ENCODE measurements around the gene DCTPP1.

The DCTPP1 gene

DNA sequence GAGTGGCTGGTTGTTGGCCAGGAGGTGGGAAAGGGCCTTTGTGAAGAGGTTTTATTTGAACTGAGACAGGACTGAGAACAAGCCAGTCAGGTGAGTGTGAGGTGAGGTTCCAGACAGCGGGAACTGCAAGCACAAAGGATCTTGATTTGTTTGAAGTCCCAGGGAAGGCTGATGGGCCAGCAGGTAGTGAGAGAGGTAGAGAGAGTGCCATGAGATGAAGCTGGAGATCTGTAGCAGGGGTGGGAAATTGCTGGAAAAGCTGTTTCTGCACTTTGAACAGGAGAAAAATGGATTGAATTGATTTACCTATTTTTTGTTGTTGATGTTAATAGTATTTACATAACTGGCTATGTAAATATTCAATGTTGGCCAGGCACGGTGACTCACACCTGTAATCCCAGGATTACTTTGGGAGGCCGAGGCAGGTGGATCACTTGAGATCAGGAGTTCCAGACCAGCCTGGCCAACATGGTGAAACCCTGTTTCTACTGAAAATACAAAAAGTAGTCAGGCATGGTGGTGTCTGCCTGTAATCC, 7.7 kb upstream of the DCTPP1 start:
- Histone ChIP-seq H3K9me3 (ENCODE audit: control insufficient read depth, insufficient read depth, low read depth, low read length) (no peaks in the 10 kb centered on the region), H3K36me3 (ENCODE audit: control insufficient read depth in 2 of 2, insufficient read depth in 1 of 2, low read length in 2 of 2) (no peaks in the 10 kb centered on the region; a peak in 1 of 3 replicates), H3K4me1 (ENCODE audit: control insufficient read depth, insufficient read depth, low read length) (no peaks in the 10 kb centered on the region), H3K27ac (ENCODE audit: extremely low read depth, low read depth, low read length) (no peak overlapping the region), H3K4me3 (ENCODE audit: low read depth, low read length) (no peak overlapping the region)
- POLR2A ChIA-PET: interaction anchor here (0.6 kb wide), 1 partner anchor 197 kb away, joined by 3 read pairs; no protein-coding TSS in a partner anchor
- TF ChIP-seq ZNF514 (tag by site-specific recombination; IDR thresholded peaks at IDR 0.05) (no peak), ZFP41 (tag by site-specific recombination; IDR thresholded peaks at IDR 0.05; ENCODE audit: borderline replicate concordance) (no peak), ZNF776 (tag by site-specific recombination; IDR thresholded peaks at IDR 0.05; ENCODE audit: borderline replicate concordance) (no peak), TRIM28 (IDR thresholded peaks at IDR 0.05; ENCODE audit: borderline replicate concordance, low read length) (no peak)
- TF ChIP-seq, protein P1, sequence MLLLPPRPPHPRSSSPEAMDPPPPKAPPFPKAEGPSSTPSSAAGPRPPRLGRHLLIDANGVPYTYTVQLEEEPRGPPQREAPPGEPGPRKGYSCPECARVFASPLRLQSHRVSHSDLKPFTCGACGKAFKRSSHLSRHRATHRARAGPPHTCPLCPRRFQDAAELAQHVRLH (tag by site-specific recombination; IDR thresholded peaks at IDR 0.05): no peak
- CTCF ChIA-PET: interaction anchor here (0.6 to 2.1 kb wide), 5 partner anchors 9 to 923 kb away, joined by 3 to 10 read pairs (median 3); no protein-coding TSS in a partner anchor

DNA sequence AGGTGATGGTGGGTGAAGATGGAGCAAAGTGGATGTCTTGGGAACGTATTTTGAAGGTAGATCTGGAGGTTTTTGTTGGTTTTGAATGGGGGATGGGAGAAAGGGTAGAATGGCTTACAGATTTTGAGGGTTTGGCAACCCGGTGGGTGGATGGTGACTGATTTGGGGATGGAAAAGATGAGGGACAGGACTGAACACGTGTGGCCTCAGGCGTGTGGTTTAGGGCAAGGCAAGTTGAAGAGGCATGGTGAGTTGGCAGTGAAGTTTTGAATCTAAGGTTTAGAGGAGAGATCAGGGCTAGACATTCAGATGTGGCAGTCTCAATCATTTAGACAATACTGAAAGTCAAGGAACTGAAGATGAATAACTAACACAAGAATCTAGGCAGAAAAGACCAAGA, 5.0 kb upstream of the DCTPP1 start:
- Histone ChIP-seq H3K4me3 (ENCODE audit: low read depth, low read length) (no peak overlapping the region), H3K4me1 (ENCODE audit: control insufficient read depth, insufficient read depth, low read length) (no peaks in the 10 kb centered on the region), H3K36me3 (ENCODE audit: control insufficient read depth in 2 of 2, insufficient read depth in 1 of 2, low read length in 2 of 2) (no peaks in the 10 kb centered on the region), H3K27ac (ENCODE audit: extremely low read depth, low read depth, low read length) (no peak overlapping the region), H3K9me3 (ENCODE audit: control insufficient read depth, insufficient read depth, low read depth, low read length) (no peaks in the 10 kb centered on the region)
- TF ChIP-seq ZNF292 (tag by site-specific recombination; IDR thresholded peaks at IDR 0.05; ENCODE audit: borderline replicate concordance, low read depth) (no peak), PRDM1 (tag by site-specific recombination; IDR thresholded peaks at IDR 0.05) (no peak), ZNF433 (tag by site-specific recombination; IDR thresholded peaks at IDR 0.05; ENCODE audit: low read depth) (no peak), ZNF548 (tag by site-specific recombination; IDR thresholded peaks at IDR 0.05) (no peak), ZNF184 (tag by site-specific recombination; IDR thresholded peaks at IDR 0.05) (no peak), SP3 (tag by site-specific recombination; IDR thresholded peaks at IDR 0.05) (no peak), ZNF341 (tag by site-specific recombination; IDR thresholded peaks at IDR 0.05; ENCODE audit: low read depth) (no peak), KLF16 (tag by site-specific recombination; IDR thresholded peaks at IDR 0.05) (no peak)
- TF ChIP-seq, protein P2, sequence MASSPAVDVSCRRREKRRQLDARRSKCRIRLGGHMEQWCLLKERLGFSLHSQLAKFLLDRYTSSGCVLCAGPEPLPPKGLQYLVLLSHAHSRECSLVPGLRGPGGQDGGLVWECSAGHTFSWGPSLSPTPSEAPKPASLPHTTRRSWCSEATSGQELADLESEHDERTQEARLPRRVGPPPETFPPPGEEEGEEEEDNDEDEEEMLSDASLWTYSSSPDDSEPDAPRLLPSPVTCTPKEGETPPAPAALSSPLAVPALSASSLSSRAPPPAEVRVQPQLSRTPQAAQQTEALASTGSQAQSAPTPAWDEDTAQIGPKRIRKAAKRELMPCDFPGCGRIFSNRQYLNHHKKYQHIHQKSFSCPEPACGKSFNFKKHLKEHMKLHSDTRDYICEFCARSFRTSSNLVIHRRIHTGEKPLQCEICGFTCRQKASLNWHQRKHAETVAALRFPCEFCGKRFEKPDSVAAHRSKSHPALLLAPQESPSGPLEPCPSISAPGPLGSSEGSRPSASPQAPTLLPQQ (tag by site-specific recombination; IDR thresholded peaks at IDR 0.05): no peak
- ChIA-PET POLR2A (interaction anchor here (0.6 to 1.1 kb wide), 2 partner anchors 176 to 195 kb away, joined by 4 read pairs; partner anchors contain the start of gene ZNF689), CTCF (interaction anchor here (1.0 to 1.2 kb wide), 2 partner anchors 15 to 166 kb away, joined by 3 to 4 read pairs; no protein-coding TSS in a partner anchor)

DNA sequence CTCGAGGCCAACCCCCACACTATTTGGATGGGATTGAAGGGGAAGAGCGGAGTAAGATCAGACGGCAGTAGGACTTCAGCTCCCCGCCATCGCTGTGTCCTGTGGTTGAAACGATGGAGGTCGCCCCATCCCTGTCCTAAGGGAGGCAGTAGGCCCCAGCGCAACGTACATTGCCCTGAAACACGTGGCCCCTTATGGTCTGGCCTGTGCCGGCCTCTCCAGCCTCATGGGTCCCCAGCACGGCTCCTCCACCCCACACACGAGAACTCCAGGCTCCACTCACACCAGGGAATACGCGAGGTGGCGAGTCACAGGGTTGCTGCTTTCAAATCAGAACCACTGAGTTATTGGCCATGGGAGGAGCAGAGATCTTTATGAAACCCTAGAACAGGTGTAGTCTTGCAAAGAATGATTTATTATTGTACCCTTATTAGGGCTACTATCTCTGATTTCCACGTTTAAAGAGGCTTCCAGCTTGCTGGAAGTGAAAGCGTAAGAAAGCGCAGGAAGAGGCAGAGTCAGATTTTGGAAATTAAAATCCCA, 669 bp upstream of the DCTPP1 start:
- H3K4me1 ChIP-seq (ENCODE audit: control insufficient read depth, insufficient read depth, low read length): no peaks in the 10 kb centered on the region
- CTCF ChIA-PET: interaction anchor here (0.5 to 3.1 kb wide), 38 partner anchors 9 to 514 kb away, joined by 3 to 43 read pairs (median 5); partner anchors contain the start of genes TBX6, ZNF48 and ZNF771
- H3K9me3 ChIP-seq (ENCODE audit: control insufficient read depth, insufficient read depth, low read depth, low read length): no peaks in the 10 kb centered on the region
- POLR2A ChIA-PET: interaction anchor here (0.7 to 3.0 kb wide), 28 partner anchors 10 to 615 kb away, joined by 3 to 41 read pairs (median 6); partner anchors contain the start of genes CORO1A, PAGR1, PRR14 and SEPHS2
- no peak overlapping the region for H3K4me3 ChIP-seq (ENCODE audit: low read depth, low read length)
- peak overlapping the region; percentile 0; the same call in 1 of the 2 replicates for H3K27ac ChIP-seq (ENCODE audit: extremely low read depth, low read depth, low read length)
- peaks cover 10 to 19% of the 10 kb centered on the region in 2 experiments; a peak in 2 of 3 replicates for H3K36me3 ChIP-seq (ENCODE audit: control insufficient read depth in 2 of 2, insufficient read depth in 1 of 2, low read length in 2 of 2)
- TF ChIP-seq HOXA7 (CRISPR knock-in tag; IDR thresholded peaks at IDR 0.05; ENCODE audit: borderline replicate concordance): no peak
- 0 out of 2 replicates have a peak, but pooled peaks have one; percentile 5 for TF ChIP-seq SP7 (tag by site-specific recombination; IDR thresholded peaks at IDR 0.05)
- TF ChIP-seq SCRT1 (tag by site-specific recombination; IDR thresholded peaks at IDR 0.05; ENCODE audit: borderline replicate concordance): peak; percentile 71; the same call in 1 of the 2 replicates
- TF ChIP-seq ZNF600 (tag by site-specific recombination; IDR thresholded peaks at IDR 0.05): no peak; the same call in 1 of the 2 replicates
- TF ChIP-seq, protein P1 (tag by site-specific recombination; IDR thresholded peaks at IDR 0.05): 0 out of 2 replicates have a peak, but pooled peaks have one; percentile 77
- TF ChIP-seq REPIN1 (tag by site-specific recombination; IDR thresholded peaks at IDR 0.05; ENCODE audit: low read depth): peak; percentile 89; the same call in 1 of the 2 replicates
- TF ChIP-seq, protein P3, sequence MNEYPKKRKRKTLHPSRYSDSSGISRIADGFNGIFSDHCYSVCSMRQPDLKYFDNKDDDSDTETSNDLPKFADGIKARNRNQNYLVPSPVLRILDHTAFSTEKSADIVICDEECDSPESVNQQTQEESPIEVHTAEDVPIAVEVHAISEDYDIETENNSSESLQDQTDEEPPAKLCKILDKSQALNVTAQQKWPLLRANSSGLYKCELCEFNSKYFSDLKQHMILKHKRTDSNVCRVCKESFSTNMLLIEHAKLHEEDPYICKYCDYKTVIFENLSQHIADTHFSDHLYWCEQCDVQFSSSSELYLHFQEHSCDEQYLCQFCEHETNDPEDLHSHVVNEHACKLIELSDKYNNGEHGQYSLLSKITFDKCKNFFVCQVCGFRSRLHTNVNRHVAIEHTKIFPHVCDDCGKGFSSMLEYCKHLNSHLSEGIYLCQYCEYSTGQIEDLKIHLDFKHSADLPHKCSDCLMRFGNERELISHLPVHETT (tag by site-specific recombination; IDR thresholded peaks at IDR 0.05): 0 out of 2 replicates have a peak, but pooled peaks have one; percentile 3
- TF ChIP-seq, protein P4, sequence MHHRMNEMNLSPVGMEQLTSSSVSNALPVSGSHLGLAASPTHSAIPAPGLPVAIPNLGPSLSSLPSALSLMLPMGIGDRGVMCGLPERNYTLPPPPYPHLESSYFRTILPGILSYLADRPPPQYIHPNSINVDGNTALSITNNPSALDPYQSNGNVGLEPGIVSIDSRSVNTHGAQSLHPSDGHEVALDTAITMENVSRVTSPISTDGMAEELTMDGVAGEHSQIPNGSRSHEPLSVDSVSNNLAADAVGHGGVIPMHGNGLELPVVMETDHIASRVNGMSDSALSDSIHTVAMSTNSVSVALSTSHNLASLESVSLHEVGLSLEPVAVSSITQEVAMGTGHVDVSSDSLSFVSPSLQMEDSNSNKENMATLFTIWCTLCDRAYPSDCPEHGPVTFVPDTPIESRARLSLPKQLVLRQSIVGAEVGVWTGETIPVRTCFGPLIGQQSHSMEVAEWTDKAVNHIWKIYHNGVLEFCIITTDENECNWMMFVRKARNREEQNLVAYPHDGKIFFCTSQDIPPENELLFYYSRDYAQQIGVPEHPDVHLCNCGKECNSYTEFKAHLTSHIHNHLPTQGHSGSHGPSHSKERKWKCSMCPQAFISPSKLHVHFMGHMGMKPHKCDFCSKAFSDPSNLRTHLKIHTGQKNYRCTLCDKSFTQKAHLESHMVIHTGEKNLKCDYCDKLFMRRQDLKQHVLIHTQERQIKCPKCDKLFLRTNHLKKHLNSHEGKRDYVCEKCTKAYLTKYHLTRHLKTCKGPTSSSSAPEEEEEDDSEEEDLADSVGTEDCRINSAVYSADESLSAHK (tag by site-specific recombination; IDR thresholded peaks at IDR 0.05): 0 out of 2 replicates have a peak, but pooled peaks have one; percentile 34
- no peak for TF ChIP-seq ZNF302 (tag by site-specific recombination; IDR thresholded peaks at IDR 0.05; ENCODE audit: low read depth)
- TF ChIP-seq YY2 (tag by site-specific recombination; IDR thresholded peaks at IDR 0.05): 0 out of 2 replicates have a peak, but pooled peaks have one; percentile 49
- TF ChIP-seq KLF1 (tag by site-specific recombination; IDR thresholded peaks at IDR 0.05): 0 out of 2 replicates have a peak, but pooled peaks have one; percentile 8
- TF ChIP-seq ZNF140 (tag by site-specific recombination; IDR thresholded peaks at IDR 0.05): no peak
